ENCODE data around the gene P2RY11.

P2RY11 gene

DNA sequence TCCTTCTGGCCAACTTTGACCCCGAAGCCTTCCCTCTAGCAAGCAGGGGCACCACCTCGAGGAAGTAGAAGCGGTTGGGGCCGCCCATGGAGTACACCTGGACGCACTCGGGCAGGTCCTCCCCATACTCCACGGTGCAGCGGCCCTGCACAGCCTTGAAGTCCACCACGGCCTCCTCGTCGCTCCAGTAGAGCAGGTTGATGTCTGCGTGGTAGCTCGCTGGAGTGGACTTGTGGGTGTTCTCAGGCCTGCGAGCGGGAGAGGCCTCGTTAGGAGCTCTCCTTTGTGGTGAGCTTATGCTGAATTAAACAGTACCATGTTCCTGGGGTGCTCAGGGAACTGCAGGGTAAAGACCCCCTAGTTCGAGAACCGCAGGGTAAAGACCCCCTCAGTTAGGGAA is 30.5 kb downstream of the P2RY11 start:
- DNase-seq: no peak

DNA sequence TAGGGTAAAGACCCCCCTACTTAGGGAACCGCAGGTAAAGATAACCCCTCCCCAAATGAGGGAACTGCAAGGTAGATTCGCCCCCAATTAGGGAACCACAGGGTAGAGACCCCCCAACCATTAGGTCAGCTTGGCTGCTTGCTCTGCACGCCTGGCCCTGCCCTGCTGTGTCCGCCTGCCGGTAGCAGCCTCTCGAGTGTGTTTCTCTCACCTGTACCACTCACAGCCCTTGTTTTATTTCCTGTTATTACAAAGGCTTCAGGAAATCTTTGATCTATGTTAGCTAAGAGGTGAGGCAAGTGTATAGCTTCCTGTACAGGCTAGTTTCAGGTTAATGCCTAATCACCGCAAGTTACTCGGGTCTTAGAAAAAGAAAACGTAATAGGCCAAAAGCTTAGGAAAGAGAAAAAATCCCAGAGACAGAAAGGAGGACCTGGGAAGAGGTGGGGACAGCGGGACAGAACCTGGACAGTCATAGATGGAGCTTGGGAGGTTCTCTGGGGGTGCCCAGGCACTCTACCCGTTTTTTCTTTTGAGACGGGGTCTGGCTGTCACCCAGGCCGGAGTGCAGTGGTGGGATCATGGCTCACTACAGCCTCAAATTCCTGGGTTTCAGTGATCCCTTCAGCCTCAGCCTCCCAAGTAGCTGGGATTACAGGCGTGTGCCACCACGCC is 31.3 kb downstream of the P2RY11 start:
- DNase-seq: no peak

DNA sequence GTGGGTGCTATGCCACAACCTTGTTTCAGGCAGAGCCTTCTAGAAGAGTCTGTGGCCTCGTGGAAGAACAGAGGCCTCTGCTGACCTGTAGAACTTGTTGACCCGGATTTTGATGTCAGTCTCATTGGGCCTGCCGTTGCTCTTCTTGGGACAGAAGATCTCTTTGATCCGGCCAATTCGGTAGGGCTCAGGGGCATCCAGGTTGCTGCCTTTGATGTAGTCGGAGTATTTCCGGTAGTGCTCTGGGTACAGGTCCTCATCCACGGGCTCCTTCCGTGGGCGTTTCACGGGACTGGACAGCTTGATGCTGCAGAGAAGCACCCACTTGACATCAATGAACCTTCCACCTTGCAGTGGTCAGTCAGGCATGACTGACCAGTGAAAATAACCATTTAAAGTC is 32.2 kb downstream of the P2RY11 start:
- DNase-seq: no peak

DNA sequence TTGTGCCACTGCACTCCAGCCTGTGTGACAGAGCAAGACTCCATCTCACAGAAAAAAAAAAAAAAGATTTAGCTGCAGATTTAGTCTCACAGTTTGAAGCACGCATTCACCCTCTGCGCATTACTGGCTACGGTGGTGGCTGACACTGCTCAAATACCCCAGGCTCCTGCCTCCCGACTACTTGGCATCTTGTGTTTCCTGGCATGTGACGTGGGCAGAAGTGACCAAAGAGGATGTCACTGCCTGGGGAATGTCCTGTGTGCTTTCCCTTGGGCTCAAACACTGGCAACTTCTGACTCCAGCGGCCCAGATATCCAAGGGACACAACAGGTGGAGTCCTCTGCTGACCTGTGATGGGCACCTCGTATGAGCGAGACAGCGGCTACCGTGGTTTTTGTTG is 32.9 kb downstream of the P2RY11 start:
- DNase-seq: no peak

DNA sequence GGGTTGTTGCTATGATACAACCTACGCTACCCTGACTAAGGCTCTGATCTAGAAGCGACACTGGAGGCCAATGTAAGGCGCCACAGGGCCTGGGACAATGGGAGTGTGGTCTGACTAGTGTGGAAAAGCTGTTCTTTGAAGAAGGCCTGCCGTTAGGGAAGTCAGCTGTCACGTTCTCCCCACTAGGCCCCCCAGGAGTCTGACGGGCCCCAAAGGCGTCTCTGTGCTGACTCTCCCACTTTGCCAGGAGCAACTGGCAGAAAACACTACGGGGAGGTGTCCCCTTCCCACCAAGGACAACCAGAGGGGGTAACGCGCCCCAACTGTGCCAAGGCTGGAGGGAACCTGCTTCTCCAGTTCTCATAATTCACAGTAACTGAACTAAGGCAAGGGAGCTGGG is 33.5 kb downstream of the P2RY11 start:
- DNase-seq: no peak

DNA sequence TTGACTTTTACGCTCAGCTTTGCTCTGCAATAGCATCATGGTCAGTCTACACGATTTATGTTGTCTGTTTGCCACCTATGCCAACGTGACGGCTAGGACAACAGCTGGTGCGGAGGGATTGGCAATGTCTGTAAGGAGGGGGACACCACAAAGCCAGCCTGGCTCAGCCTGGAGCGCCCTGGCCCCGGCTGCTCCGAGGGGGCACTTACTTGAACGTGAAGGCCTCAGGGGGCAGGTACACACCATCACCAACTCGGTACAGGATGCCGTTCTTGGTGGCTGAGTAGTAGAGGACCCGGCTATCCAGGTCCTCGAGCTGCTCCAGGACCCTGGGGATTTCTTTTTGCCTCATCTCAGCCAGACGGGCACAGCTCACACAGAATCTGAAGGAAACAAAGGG is 34.6 kb downstream of the P2RY11 start:
- no peak for DNase-seq

DNA sequence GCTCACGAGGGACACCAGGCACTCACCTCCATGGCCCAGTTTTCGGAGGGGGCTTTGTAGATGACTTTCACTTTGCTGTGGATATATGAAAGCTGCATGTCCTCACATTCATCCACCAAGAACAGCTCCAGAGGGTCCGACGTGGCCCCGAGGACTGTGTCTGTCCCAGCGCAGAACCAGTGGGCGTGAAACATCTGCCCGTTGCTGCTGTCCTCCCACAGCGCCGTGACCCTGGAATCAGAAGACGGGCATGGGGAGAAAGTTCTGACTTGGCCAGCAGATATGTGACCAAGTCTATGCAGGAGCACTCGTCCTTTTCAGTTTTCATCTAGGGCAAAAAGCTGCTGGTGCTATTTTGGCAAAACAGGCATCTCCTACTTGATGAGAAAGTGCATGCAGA is 37.9 kb downstream of the P2RY11 start:
- DNase-seq: no peak

DNA sequence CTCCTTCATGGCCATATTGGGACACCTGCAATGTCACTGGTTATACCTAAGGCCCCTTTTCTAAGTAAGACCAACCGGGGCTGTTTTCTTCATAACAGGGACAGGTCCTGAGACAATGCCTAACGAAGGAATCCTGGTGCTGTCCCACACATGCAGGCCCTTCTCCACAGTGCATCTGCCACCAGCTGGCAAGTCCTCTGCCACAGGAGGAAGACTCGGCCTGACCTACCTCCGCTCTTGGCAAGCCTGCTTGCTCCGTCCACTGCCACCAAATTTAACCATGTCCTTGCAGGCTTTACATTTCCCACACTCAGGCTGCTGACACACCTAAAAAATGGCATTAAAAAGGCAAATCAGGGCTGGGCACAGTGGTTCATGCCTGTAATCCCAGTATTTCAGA is 40.0 kb downstream of the P2RY11 start:
- no peak for DNase-seq

DNA sequence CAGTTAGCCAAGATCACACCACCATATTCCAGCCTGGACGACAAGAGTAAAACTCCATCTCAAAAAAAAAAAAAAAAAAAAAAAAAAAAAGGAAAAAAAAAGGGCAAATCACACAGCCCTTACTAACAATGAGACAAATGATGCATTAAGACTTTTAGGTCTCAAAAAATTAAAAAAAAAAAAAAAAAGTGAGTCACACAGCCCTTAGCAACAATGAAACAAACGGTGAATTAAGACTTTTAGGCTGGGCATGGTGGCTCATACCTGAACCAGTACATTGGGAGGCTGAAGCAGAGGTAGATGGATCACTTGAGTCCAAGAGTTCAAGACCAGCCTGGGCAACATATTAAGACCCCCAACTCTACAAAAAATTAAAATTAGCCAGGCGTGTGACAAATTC is 40.6 kb downstream of the P2RY11 start:
- no peak for DNase-seq

DNA sequence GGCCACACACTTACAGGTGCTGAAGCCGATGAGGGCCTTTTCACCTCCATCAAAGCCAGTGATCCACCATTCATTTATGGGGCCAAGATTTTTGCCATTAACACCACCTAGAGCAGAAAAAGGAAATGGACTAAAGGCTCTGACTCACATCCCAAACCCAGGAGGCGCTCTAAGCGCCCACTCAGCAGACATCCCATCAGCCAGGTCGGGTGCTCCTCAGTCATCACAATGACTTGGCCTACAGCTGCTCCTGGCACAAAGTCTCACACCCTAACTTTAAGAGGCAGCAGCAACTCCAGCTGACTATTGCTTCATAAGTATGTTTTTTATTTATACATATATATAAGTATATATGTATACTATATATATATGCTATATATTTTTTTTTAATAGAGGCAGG is 44.3 kb downstream of the P2RY11 start:
- no peak for DNase-seq

DNA sequence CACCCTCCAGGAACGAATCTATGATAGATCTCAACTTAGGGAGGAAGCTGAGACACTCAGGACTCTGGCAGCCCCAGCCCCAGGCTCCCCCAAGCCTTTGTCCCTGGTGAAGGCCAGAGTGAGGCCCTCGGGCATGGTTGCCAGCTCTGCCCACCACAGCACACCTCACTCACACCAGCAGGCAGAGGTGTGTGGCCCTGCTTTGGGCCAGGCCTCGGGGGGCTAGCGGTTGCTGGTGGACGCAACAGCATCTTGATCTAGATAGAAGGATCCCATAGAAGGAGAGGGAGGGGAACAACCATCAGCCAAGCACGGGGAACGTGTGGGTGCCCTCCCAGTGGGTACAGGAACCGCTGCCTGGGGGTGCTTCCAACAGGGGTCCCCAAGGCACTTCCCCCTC is 46.6 kb downstream of the P2RY11 start:
- no peak for DNase-seq

DNA sequence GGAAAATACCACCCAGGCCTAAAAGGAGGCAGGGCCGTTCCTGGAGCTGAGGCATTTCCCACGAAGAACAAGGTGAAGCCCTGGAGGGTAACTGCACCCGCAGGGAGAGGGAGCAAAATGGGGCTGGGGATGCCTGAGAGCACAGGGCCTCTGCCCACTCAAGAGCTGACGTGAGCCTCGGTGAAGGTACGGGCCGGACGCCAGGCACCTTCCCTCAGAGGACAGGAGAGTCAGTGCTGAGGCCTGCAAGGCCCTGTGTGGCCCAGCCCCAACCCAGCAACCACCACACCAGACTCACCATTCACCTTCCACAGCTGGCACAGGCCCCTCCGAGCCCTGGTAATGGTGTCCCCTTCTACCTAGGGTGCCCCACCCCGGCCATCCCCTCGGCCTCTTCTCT is 47.0 kb downstream of the P2RY11 start:
- no peak for DNase-seq

DNA sequence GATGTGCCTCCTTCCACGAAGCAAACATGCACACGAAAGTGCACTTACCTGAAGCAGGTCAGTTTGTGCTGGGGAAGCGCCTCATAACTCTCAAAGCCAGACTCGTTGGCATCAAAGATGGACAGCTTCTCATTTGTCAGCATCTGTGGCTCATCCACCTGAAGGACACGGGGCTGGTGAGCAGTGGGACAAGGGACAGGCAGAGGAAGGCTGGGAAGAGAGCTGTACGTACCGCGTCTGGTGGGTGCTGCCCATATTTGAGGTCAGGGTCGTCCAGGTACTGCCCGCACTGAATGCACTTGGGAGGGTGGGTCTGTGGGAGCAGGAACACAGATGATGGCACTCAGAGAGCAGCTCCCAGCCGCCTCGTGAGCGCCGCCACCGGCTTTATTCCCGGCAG is 48.1 kb downstream of the P2RY11 start:
- DNase-seq: no peak

DNA sequence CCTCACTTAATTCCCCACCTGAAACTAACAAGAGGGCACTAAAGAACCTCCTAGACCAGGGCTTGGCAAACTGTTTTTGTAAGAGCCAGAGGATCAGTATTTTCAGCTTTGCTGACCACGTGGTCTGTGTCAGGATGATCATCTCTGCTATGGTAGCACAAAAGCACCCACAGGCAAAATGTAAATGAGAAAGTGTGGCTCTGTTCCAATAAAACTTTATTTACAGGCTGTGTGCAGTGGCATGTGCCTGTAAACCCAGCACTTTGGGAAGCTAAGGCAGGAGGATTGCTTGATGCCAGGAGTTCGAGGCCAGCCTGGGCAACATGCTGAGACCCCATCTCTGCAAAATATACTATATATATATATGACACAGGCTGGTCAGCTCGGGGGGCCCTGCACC is 52.0 kb downstream of the P2RY11 start:
- DNase-seq: no peak
